Fibroblast of villous mesenchyme (primary cell): ENCODE measurements around the gene VWF. TPM values are rescaled to one million over a fixed set of nuclear protein-coding genes. Genes with fewer than 3 reads are reported as not detected.

Source experiments
- DNase-seq: peaks from one replicate; pipeline ENCODE4 v3.0.0-alpha.2; 2010; ENCODE audit warnings: low read depth
- H3K4me3 ChIP-seq: 2 replicates; pipeline ENCODE4 v1.5.1; 2011; ENCODE audit warnings: low read depth, mild to moderate bottlenecking, low read length
- CTCF ChIP-seq: IDR thresholded peaks from 2 replicates; pipeline ENCODE4 v1.5.1; 2012; ENCODE audit warnings: low read depth, mild to moderate bottlenecking, low read length; ENCODE audit not compliant: insufficient read depth
- total RNA-seq: library from RNA; depleted of rRNA; stranded (reverse); fragments of >200 nt; gene quantifications from 2 replicates; pipeline ENCODE4 v1.2.3, GENCODE V29; 2012

VWF gene
- total RNA-seq, 1 donor = under 0.01 TPM

- DNase-seq = no peak
- TF ChIP-seq CTCF = no peak
- no peak overlapping the region for H3K4me3 ChIP-seq
Observed at GRCh38 chr12:6036509-6036908, 88.0 kb downstream of the VWF start.

GRCh38 chr12:6034596-6034995, 89.9 kb downstream of the VWF start:
- TF ChIP-seq CTCF = no peak
- DNase-seq = no peak
- no peak overlapping the region for H3K4me3 ChIP-seq

- no peak for DNase-seq
- H3K4me3 ChIP-seq = no peak overlapping the region
- no peak for TF ChIP-seq CTCF
Observed at GRCh38 chr12:6033546-6033945, 90.9 kb downstream of the VWF start.

GRCh38 chr12:6032726-6033125, 91.7 kb downstream of the VWF start:
- no peak overlapping the region for H3K4me3 ChIP-seq
- no peak for DNase-seq
- no peak for TF ChIP-seq CTCF

GRCh38 chr12:6031001-6031400, 93.5 kb downstream of the VWF start:
- no peak for TF ChIP-seq CTCF
- H3K4me3 ChIP-seq = no peak overlapping the region
- no peak for DNase-seq

GRCh38 chr12:6030081-6030480, 94.4 kb downstream of the VWF start:
- DNase-seq = no peak
- TF ChIP-seq CTCF = no peak
- H3K4me3 ChIP-seq = no peak overlapping the region

- TF ChIP-seq CTCF = no peak
- no peak overlapping the region for H3K4me3 ChIP-seq
- no peak for DNase-seq
Observed at GRCh38 chr12:6029401-6029800, 95.1 kb downstream of the VWF start.
